Lower leg skin (tissue), 3 donors: ENCODE measurements around the gene MVP.

Source experiments
- POLR2A ChIP-seq, 2 donors: fragments of 450-650 bp; IDR thresholded peaks; one replicate each; pipeline ENCODE4 v1.6.1; 2016 to 2017; ENCODE audit warnings: antibody characterized with exemption in 2 of 2, mild to moderate bottlenecking in 1 of 2, moderate library complexity in 1 of 2
- TF ChIP-seq, protein P1 (sequence below), 3 donors: fragments of 450-650 bp; IDR thresholded peaks; one replicate each; pipeline ENCODE4 v1.5.1; 2016; ENCODE audit warnings: antibody characterized with exemption in 3 of 3, mild to moderate bottlenecking in 3 of 3, moderate library complexity in 2 of 3

DNA sequence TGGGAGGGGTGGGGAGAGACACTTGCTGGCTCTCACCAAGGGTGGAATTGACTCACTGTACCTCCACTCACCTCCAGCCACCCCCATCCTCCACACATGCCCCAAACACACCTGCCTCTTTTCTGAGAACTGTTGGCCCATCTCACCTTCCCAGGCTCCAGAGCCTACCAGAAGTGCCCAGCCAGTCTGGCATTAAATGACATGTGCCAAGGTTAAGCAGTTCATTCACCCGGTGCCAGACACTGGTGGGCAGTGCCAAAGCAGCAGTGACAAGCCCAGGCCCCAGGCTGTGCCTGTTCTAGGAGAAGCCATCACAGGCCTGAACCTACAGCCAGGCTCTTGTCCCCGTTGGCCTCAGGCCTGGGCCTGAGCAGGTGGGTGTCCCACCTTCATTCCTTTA, 11.2 kb downstream of the MVP start:
- TF ChIP-seq, protein P1, sequence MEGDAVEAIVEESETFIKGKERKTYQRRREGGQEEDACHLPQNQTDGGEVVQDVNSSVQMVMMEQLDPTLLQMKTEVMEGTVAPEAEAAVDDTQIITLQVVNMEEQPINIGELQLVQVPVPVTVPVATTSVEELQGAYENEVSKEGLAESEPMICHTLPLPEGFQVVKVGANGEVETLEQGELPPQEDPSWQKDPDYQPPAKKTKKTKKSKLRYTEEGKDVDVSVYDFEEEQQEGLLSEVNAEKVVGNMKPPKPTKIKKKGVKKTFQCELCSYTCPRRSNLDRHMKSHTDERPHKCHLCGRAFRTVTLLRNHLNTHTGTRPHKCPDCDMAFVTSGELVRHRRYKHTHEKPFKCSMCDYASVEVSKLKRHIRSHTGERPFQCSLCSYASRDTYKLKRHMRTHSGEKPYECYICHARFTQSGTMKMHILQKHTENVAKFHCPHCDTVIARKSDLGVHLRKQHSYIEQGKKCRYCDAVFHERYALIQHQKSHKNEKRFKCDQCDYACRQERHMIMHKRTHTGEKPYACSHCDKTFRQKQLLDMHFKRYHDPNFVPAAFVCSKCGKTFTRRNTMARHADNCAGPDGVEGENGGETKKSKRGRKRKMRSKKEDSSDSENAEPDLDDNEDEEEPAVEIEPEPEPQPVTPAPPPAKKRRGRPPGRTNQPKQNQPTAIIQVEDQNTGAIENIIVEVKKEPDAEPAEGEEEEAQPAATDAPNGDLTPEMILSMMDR (IDR thresholded peaks at IDR 0.05): no peak
- no peak for TF ChIP-seq POLR2A (IDR thresholded peaks at IDR 0.05)
